ENCODE measurements around the gene CHD2. TPM values are rescaled to one million over a fixed set of nuclear protein-coding genes. Genes with fewer than 3 reads are reported as not detected.

The CHD2 gene
- total RNA-seq, 1 donor: 947 TPM

DNA sequence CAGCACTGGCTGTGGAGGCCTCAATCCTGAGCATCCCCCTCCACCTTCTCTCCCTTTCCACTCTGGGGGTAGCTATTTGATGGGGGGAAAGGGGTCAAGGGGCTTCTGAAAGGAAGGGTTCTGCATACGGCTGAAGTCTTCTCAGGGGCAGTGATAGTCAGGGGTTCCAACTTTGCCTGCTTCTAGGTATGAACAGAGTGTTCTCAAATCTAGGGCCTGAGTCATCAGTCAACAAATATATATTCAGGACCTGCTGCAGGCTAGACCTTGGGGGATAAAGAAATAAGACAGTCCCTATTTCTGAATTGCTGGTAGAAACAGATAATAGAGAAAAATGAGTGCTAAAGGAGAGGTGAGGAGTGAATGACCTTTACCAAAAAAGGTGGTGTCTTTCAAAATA is 176.1 kb downstream of the CHD2 start:
- peaks cover 39% of the 10 kb centered on the region for H3K27me3 ChIP-seq (ENCODE audit: insufficient read depth, low read length)
- no peak overlapping the region for H3K4me3 ChIP-seq (ENCODE audit: low read length)
- no peaks in the 10 kb centered on the region for H3K9me3 ChIP-seq (ENCODE audit: low read depth, low read length)
- peaks cover 8% of the 10 kb centered on the region for H3K4me1 ChIP-seq (ENCODE audit: insufficient read depth, low read length)

DNA sequence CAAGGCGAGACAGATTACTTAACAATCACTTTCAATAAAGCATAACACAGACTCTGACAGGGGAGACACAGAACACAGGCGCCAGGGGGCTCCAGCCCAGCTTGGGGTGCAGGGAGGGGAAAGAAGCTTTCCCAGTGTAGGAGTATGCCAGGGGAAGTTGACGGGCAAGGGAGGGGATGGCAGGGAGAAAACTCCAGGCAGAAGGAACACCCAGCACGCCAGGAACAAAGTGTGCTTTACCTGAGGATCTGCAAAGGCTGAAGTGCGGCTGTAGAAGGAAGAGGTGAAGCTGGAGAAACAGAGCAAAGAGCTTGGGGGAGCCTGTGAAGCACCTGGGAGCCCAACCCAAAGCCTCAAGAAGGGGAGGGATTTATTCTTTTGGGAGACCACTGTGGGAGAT is 176.8 kb downstream of the CHD2 start:
- Histone ChIP-seq H3K4me1 (ENCODE audit: insufficient read depth, low read length) (peaks cover 8% of the 10 kb centered on the region), H3K9me3 (ENCODE audit: low read depth, low read length) (no peaks in the 10 kb centered on the region), H3K27me3 (ENCODE audit: insufficient read depth, low read length) (peaks cover 32% of the 10 kb centered on the region), H3K4me3 (ENCODE audit: low read length) (no peak overlapping the region)

Other genes with a start within 250 kb of the CHD2 start
- gene FAM174B, start 244.5 kb upstream of the CHD2 start, total RNA-seq: 1.5 TPM
- 0.10 TPM for gene RGMA, start 188.9 kb downstream of the CHD2 start, total RNA-seq